Trophoblast cell (in vitro differentiated cells and primary cell): ENCODE measurements around the gene ADGRA3.
"Not testable (repeated sequence)": the region's sequence is repeated elsewhere in the genome, so short reads cannot be mapped to it uniquely, and the experiment has no call there.

Experiments
- DNase-seq, 2 donors: peaks; one replicate each; pipeline ENCODE4 v3.0.0-alpha.2; 2016
- H2AFZ ChIP-seq: 2 replicates; pipeline ENCODE4 v1.6.1; 2013; ENCODE audit warnings: low read length, moderate library complexity, mild to moderate bottlenecking; ENCODE audit not compliant: insufficient read depth, poor library complexity
- H2AK5ac ChIP-seq: 2 replicates; pipeline ENCODE4 v1.6.1; 2013; ENCODE audit warnings: mild to moderate bottlenecking, low read length
- H2BK120ac ChIP-seq: 2 replicates; pipeline ENCODE4 v1.6.1; 2013; ENCODE audit warnings: low read length, mild to moderate bottlenecking, moderate library complexity; ENCODE audit not compliant: insufficient read depth, poor library complexity
- H2BK12ac ChIP-seq: 2 replicates; pipeline ENCODE4 v1.6.1; 2013; ENCODE audit warnings: mild to moderate bottlenecking, low read length, moderate library complexity
- H2BK5ac ChIP-seq: 2 replicates; pipeline ENCODE4 v1.6.1; 2013; ENCODE audit warnings: low read length, low read depth, moderate library complexity, mild to moderate bottlenecking; ENCODE audit not compliant: poor library complexity
- H3K14ac ChIP-seq: 2 replicates; pipeline ENCODE4 v1.6.1; 2013; ENCODE audit warnings: mild to moderate bottlenecking, low read length
- H3K18ac ChIP-seq: 2 replicates; pipeline ENCODE4 v1.6.1; 2013; ENCODE audit warnings: mild to moderate bottlenecking, low read length
- H3K23ac ChIP-seq: 2 replicates; pipeline ENCODE4 v1.6.1; 2013; ENCODE audit warnings: low read length
- H3K27ac ChIP-seq: 2 replicates; pipeline ENCODE4 v1.5.1; 2013; ENCODE audit warnings: low read depth, mild to moderate bottlenecking, inconsistent platforms, low read length, moderate library complexity
- H3K27me3 ChIP-seq: 2 replicates; pipeline ENCODE4 v1.6.1; 2013; ENCODE audit warnings: inconsistent platforms, mild to moderate bottlenecking, low read length, moderate library complexity; ENCODE audit not compliant: insufficient read depth
- H3K36me3 ChIP-seq, 2 experiments: 1 replicate in 1 of 2; 2 replicates in 1 of 2; pipeline ENCODE4 v1.6.1; 2013; ENCODE audit warnings: low read length in 2 of 2, mild to moderate bottlenecking in 2 of 2, moderate library complexity in 1 of 2; ENCODE audit not compliant: insufficient read depth in 2 of 2, control insufficient read depth in 1 of 2
- H3K4ac ChIP-seq: 2 replicates; pipeline ENCODE4 v1.6.1; 2013; ENCODE audit warnings: low read depth, mild to moderate bottlenecking, low read length, moderate library complexity
- H3K4me1 ChIP-seq, 2 experiments: 1 replicate in 1 of 2; 2 replicates in 1 of 2; pipeline ENCODE4 v1.6.1; 2013; ENCODE audit warnings: low read length in 2 of 2, mild to moderate bottlenecking in 2 of 2, moderate library complexity in 1 of 2; ENCODE audit not compliant: insufficient read depth in 2 of 2, control insufficient read depth in 1 of 2
- H3K4me2 ChIP-seq: 2 replicates; pipeline ENCODE4 v1.6.1; 2013; ENCODE audit warnings: inconsistent platforms, mild to moderate bottlenecking, low read length, moderate library complexity
- H3K4me3 ChIP-seq: 2 replicates; pipeline ENCODE4 v1.5.1; 2013; ENCODE audit warnings: mild to moderate bottlenecking, low read depth, low read length, inconsistent platforms
- H3K79me1 ChIP-seq: one replicate; pipeline ENCODE4 v1.6.1; 2013; ENCODE audit warnings: low read length
- H3K79me2 ChIP-seq: 2 replicates; pipeline ENCODE4 v1.6.1; 2013; ENCODE audit warnings: low read length, mild to moderate bottlenecking; ENCODE audit not compliant: control insufficient read depth, insufficient read depth, poor library complexity
- H3K9ac ChIP-seq: 2 replicates; pipeline ENCODE4 v1.6.1; 2013; ENCODE audit warnings: mild to moderate bottlenecking, low read length
- H3K9me3 ChIP-seq: 2 replicates; pipeline ENCODE4 v1.6.1; 2013; ENCODE audit warnings: low read depth, mild to moderate bottlenecking, control low read depth, inconsistent platforms, low read length; ENCODE audit not compliant: insufficient read depth
- H4K12ac ChIP-seq: 2 replicates; pipeline ENCODE4 v1.6.1; 2013; ENCODE audit warnings: low read depth, mild to moderate bottlenecking, low read length, moderate library complexity
- H4K8ac ChIP-seq: 2 replicates; pipeline ENCODE4 v1.6.1; 2013; ENCODE audit warnings: low read depth, mild to moderate bottlenecking, low read length, moderate library complexity
- H4K91ac ChIP-seq: one replicate; pipeline ENCODE4 v1.6.1; 2013; ENCODE audit warnings: low read depth, mild to moderate bottlenecking, low read length, moderate library complexity
- WGBS: extraction: QIAGEN DNeasy Blood & Tissue Kit; methylation state at CpG from one replicate; pipeline ENCODE4 v1.1.7; 2013; ENCODE audit warnings: missing lambda C conversion rate; ENCODE audit not compliant: insufficient read length, insufficient coverage; ENCODE audit errors: extremely low coverage; 5-methylcytosine and 5-hydroxymethylcytosine counted together

Gene ADGRA3

GRCh38 chr4:22477136-22477812 is 38.6 kb downstream of the ADGRA3 start:
- Histone ChIP-seq H4K91ac (no peak overlapping the region), H3K36me3 (no peaks in the 10 kb centered on the region), H3K79me2 (no peaks in the 10 kb centered on the region), H3K27ac (no peak overlapping the region), H3K4me1 (peaks cover under 1 to 2% of the 10 kb centered on the region in 2 experiments), H2BK120ac (no peak overlapping the region), H4K8ac (no peak overlapping the region), H3K4ac (no peak overlapping the region), H3K4me3 (no peak overlapping the region), H3K4me2 (no peak overlapping the region), H3K9me3 (no peaks in the 10 kb centered on the region), H3K14ac (no peak overlapping the region), H3K79me1 (no peaks in the 10 kb centered on the region), H3K18ac (no peak overlapping the region), H2BK5ac (no peak overlapping the region), H2AK5ac (no peak overlapping the region), H2AFZ (no peak overlapping the region), H2BK12ac (no peak overlapping the region), H4K12ac (no peak overlapping the region), H3K23ac (no peak overlapping the region), H3K27me3 (no peaks in the 10 kb centered on the region), H3K9ac (no peak overlapping the region)
- no peak for DNase-seq
- no CpG with 5 or more reads among the region's 8 CpGs for WGBS

GRCh38 chr4:22476011-22476410 is 39.9 kb downstream of the ADGRA3 start:
- no peak overlapping the region for H3K9ac ChIP-seq
- no peak overlapping the region for H2AFZ ChIP-seq
- H3K79me1 ChIP-seq = no peaks in the 10 kb centered on the region
- no peak overlapping the region for H3K4me3 ChIP-seq
- no peaks in the 10 kb centered on the region for H3K9me3 ChIP-seq
- no peak overlapping the region for H2BK5ac ChIP-seq
- H3K23ac ChIP-seq = no peak overlapping the region
- H4K91ac ChIP-seq = no peak overlapping the region
- no peak overlapping the region for H2BK120ac ChIP-seq
- H2BK12ac ChIP-seq = no peak overlapping the region
- no peak overlapping the region for H3K14ac ChIP-seq
- peaks cover 0 to 6% of the 10 kb centered on the region in 2 experiments for H3K4me1 ChIP-seq
- WGBS = no CpG with 5 or more reads among the region's 7 CpGs
- H3K27me3 ChIP-seq = no peaks in the 10 kb centered on the region
- H3K27ac ChIP-seq = no peak overlapping the region
- H4K12ac ChIP-seq = no peak overlapping the region
- H3K79me2 ChIP-seq = no peaks in the 10 kb centered on the region
- no peak overlapping the region for H2AK5ac ChIP-seq
- DNase-seq = no peak
- H3K4me2 ChIP-seq = no peak overlapping the region
- H3K4ac ChIP-seq = no peak overlapping the region
- H3K18ac ChIP-seq = no peak overlapping the region
- H4K8ac ChIP-seq = no peak overlapping the region
- peaks cover 0 to 2% of the 10 kb centered on the region in 2 experiments for H3K36me3 ChIP-seq

- H2AFZ ChIP-seq, H3K9me3 ChIP-seq, H3K27me3 ChIP-seq, H4K8ac ChIP-seq, H2BK5ac ChIP-seq, H3K14ac ChIP-seq, H3K27ac ChIP-seq, H4K91ac ChIP-seq, H2BK12ac ChIP-seq, H4K12ac ChIP-seq, H2AK5ac ChIP-seq, H3K79me2 ChIP-seq, H3K18ac ChIP-seq, H3K4me3 ChIP-seq, H3K9ac ChIP-seq, H3K36me3 ChIP-seq, DNase-seq, H3K79me1 ChIP-seq, H3K23ac ChIP-seq, H3K4ac ChIP-seq, H2BK120ac ChIP-seq, H3K4me1 ChIP-seq, H3K4me2 ChIP-seq: not testable (repeated sequence)
- no CpG with 5 or more reads among the region's 16 CpGs for WGBS
Measured at GRCh38 chr4:22475311-22475646, 40.6 kb downstream of the ADGRA3 start.

- no peak overlapping the region for H3K23ac ChIP-seq
- H4K8ac ChIP-seq = no peak overlapping the region
- H4K91ac ChIP-seq = no peak overlapping the region
- no peaks in the 10 kb centered on the region for H3K9me3 ChIP-seq
- H3K79me2 ChIP-seq = no peaks in the 10 kb centered on the region
- no peak overlapping the region for H2BK120ac ChIP-seq
- WGBS = no CpG with 5 or more reads among the region's 5 CpGs
- no peak overlapping the region for H3K18ac ChIP-seq
- H3K27ac ChIP-seq = no peak overlapping the region
- H3K4me2 ChIP-seq = no peak overlapping the region
- no peak overlapping the region for H2BK5ac ChIP-seq
- no peak overlapping the region for H3K14ac ChIP-seq
- H4K12ac ChIP-seq = no peak overlapping the region
- H3K4me3 ChIP-seq = no peak overlapping the region
- H2BK12ac ChIP-seq = no peak overlapping the region
- H3K4ac ChIP-seq = no peak overlapping the region
- H2AK5ac ChIP-seq = no peak overlapping the region
- DNase-seq = no peak
- peaks cover 0 to 5% of the 10 kb centered on the region in 2 experiments for H3K36me3 ChIP-seq
- H3K79me1 ChIP-seq = no peaks in the 10 kb centered on the region
- H2AFZ ChIP-seq = no peak overlapping the region
- H3K9ac ChIP-seq = no peak overlapping the region
- H3K4me1 ChIP-seq = peaks cover 0 to 6% of the 10 kb centered on the region in 2 experiments
- H3K27me3 ChIP-seq = no peaks in the 10 kb centered on the region
Measured at GRCh38 chr4:22474636-22475310, 41.1 kb downstream of the ADGRA3 start.
